ENCODE measurements around the gene PSMB4.
"Not testable (repeated sequence)": the region's sequence is repeated elsewhere in the genome, so short reads cannot be mapped to it uniquely, and the experiment has no call there.

GRCh38 chr1:151390221-151391078, 8.9 kb upstream of the PSMB4 start:
- TF ChIP-seq CTCF (IDR thresholded peaks at IDR 0.05 in 4 of 5, conservative IDR thresholded peaks at IDR 0.05 in 1 of 5); POLR2A (IDR thresholded peaks at IDR 0.05): not testable (repeated sequence)

All from gastrocnemius medialis (tissue), 4 donors.